Neural cell (in vitro differentiated cells): ENCODE results near the gene SLC6A15. TPM values are rescaled to one million over a fixed set of nuclear protein-coding genes. Genes with fewer than 3 reads are reported as not detected.

Experiments
- H2AFZ ChIP-seq: fragments of 200-600, 300-800 bp; sonication (generic), shearing (Covaris generic); 2 replicates; pipeline ENCODE4 v1.6.0; 2014; ENCODE audit warnings: low read depth, mild to moderate bottlenecking, antibody characterized with exemption, low read length, moderate library complexity
- H3F3A ChIP-seq: fragments of 200-600 bp; shearing (Covaris generic); 2 replicates; pipeline ENCODE4 v1.6.1; 2016; ENCODE audit warnings: mild to moderate bottlenecking, moderate library complexity, mixed read lengths, antibody characterized with exemption, low read length; ENCODE audit not compliant: insufficient read depth, poor library complexity, severe bottlenecking
- H3K27ac ChIP-seq: fragments of 200-600, 300-800 bp; sonication (generic), shearing (Covaris generic); 2 replicates; pipeline ENCODE4 v1.5.1; 2014; ENCODE audit warnings: mild to moderate bottlenecking, low read length, moderate library complexity
- H3K27me3 ChIP-seq: fragments of 300-800, 200-600 bp; sonication (generic), shearing (Covaris generic); 2 replicates; pipeline ENCODE4 v1.6.0; 2014; ENCODE audit warnings: mild to moderate bottlenecking, low read depth, low read length, moderate library complexity; ENCODE audit not compliant: insufficient read depth
- H3K36me3 ChIP-seq: fragments of 300-800, 200-600 bp; sonication (generic), shearing (Covaris generic); 2 replicates; pipeline ENCODE4 v1.5.1; 2014; ENCODE audit warnings: mild to moderate bottlenecking, antibody characterized with exemption, low read length, moderate library complexity; ENCODE audit not compliant: insufficient read depth
- H3K4me2 ChIP-seq: fragments of 300-800, 200-600 bp; sonication (generic), shearing (Covaris generic); 2 replicates; pipeline ENCODE4 v1.6.0; 2014; ENCODE audit warnings: mild to moderate bottlenecking, low read length
- H3K4me3 ChIP-seq: fragments of 300-800, 200-600 bp; sonication (generic), shearing (Covaris generic); 2 replicates; pipeline ENCODE4 v1.5.1; 2014; ENCODE audit warnings: mild to moderate bottlenecking, low read length, moderate library complexity
- H3K79me2 ChIP-seq: fragments of 200-600 bp; shearing (Covaris generic); replicated peaks from 2 replicates; pipeline ENCODE4 v1.6.0; 2014; ENCODE audit warnings: mild to moderate bottlenecking, low read length, moderate library complexity; ENCODE audit not compliant: insufficient read depth
- H3K9ac ChIP-seq: fragments of 300-800, 200-600 bp; sonication (generic), shearing (Covaris generic); 2 replicates; pipeline ENCODE4 v1.6.1; 2016; ENCODE audit warnings: mild to moderate bottlenecking, low read length, mixed read lengths
- H3K9me2 ChIP-seq: fragments of 200-600 bp; shearing (Covaris generic); 2 replicates; pipeline ENCODE4 v1.6.1; 2016; ENCODE audit warnings: mild to moderate bottlenecking, low read length, mixed read lengths; ENCODE audit not compliant: insufficient read depth
- H3K9me3 ChIP-seq: fragments of 200-600, 300-800 bp; sonication (generic), shearing (Covaris generic); 2 replicates; pipeline ENCODE4 v1.6.1; 2016; ENCODE audit warnings: mild to moderate bottlenecking, mixed run types, low read length, moderate library complexity, mixed read lengths
- H4K20me1 ChIP-seq: fragments of 200-600 bp; shearing (Covaris generic); 2 replicates; pipeline ENCODE4 v1.6.1; 2016; ENCODE audit warnings: mild to moderate bottlenecking, mixed run types; ENCODE audit not compliant: insufficient read depth
- CTCF ChIP-seq: fragments of 450-650 bp; IDR thresholded peaks from 2 replicates; pipeline ENCODE4 v1.5.1; 2014; ENCODE audit warnings: antibody characterized with exemption, mild to moderate bottlenecking, moderate library complexity; ENCODE audit not compliant: poor library complexity, severe bottlenecking
- EP300 ChIP-seq: fragments of 450-650 bp; conservative IDR thresholded peaks from 2 replicates; pipeline ENCODE4 v1.6.1; 2014; ENCODE audit warnings: antibody characterized with exemption, mild to moderate bottlenecking, moderate library complexity; ENCODE audit not compliant: poor library complexity, severe bottlenecking
- EZH2 ChIP-seq: fragments of 200-600, 300-800 bp; shearing (Covaris generic), sonication (generic); IDR thresholded peaks from 2 replicates; pipeline ENCODE4 v1.6.1; 2014; ENCODE audit warnings: antibody characterized with exemption, low read length, borderline replicate concordance, mild to moderate bottlenecking; ENCODE audit not compliant: insufficient read depth, poor library complexity, severe bottlenecking
- MXI1 ChIP-seq: fragments of 450-650 bp; conservative IDR thresholded peaks from 2 replicates; pipeline ENCODE4 v1.6.1; 2014; ENCODE audit warnings: antibody characterized with exemption, mild to moderate bottlenecking; ENCODE audit not compliant: poor library complexity, severe bottlenecking
- POLR2AphosphoS5 ChIP-seq: IDR thresholded peaks from 2 replicates; pipeline ENCODE4 v1.6.1; 2012
- RAD21 ChIP-seq: fragments of 450-650 bp; conservative IDR thresholded peaks from 2 replicates; pipeline ENCODE4 v1.6.1; 2014; ENCODE audit warnings: antibody characterized with exemption, mild to moderate bottlenecking, moderate library complexity
- REST ChIP-seq: IDR thresholded peaks from 2 replicates; pipeline ENCODE4 v1.6.1; 2012; ENCODE audit warnings: borderline replicate concordance
- SMC3 ChIP-seq: fragments of 450-650 bp; conservative IDR thresholded peaks from 2 replicates; pipeline ENCODE4 v1.6.1; 2014; ENCODE audit warnings: antibody characterized with exemption, mild to moderate bottlenecking, moderate library complexity; ENCODE audit not compliant: poor library complexity
- TAF1 ChIP-seq: IDR thresholded peaks from 2 replicates; pipeline ENCODE4 v1.6.1; 2012; ENCODE audit warnings: low read depth
- polyA plus RNA-seq: library from polyadenylated mRNA; depleted of rRNA; stranded (reverse); fragments of >200 nt; gene quantifications from 2 replicates; pipeline ENCODE4 v1.2.3, GENCODE V29; 2014

SLC6A15 gene
- polyA plus RNA-seq, 1 donor from 2014 or later = 11.4 TPM

- H3K79me2 ChIP-seq = no peaks in the 10 kb centered on the region
Measured at GRCh38 chr12:84920331-84920730, 7.7 kb upstream of the SLC6A15 start.

GRCh38 chr12:84919271-84919670, 6.7 kb upstream of the SLC6A15 start:
- Histone ChIP-seq H3K9me2 (no peaks in the 10 kb centered on the region), H3F3A (no peaks in the 10 kb centered on the region), H3K27ac (no peak overlapping the region), H3K9ac (no peak overlapping the region), H3K9me3 (no peaks in the 10 kb centered on the region), H3K4me2 (no peak overlapping the region), H3K79me2 (no peaks in the 10 kb centered on the region), H3K4me3 (no peak overlapping the region), H2AFZ (no peak overlapping the region), H3K36me3 (no peaks in the 10 kb centered on the region), H3K27me3 (no peaks in the 10 kb centered on the region), H4K20me1 (no peaks in the 10 kb centered on the region)
- no peak for TF ChIP-seq POLR2AphosphoS5
- no peak for TF ChIP-seq CTCF
- TF ChIP-seq EP300 = no peak
- TF ChIP-seq EZH2 = no peak
- no peak for TF ChIP-seq RAD21
- no peak for TF ChIP-seq MXI1

More at GRCh38 chr12:84920331-84920730, 7.7 kb upstream of the SLC6A15 start:
- Histone ChIP-seq H3K4me3 (no peak overlapping the region), H3K27me3 (no peaks in the 10 kb centered on the region), H3K4me2 (no peak overlapping the region), H3K27ac (no peak overlapping the region), H4K20me1 (no peaks in the 10 kb centered on the region), H2AFZ (no peak overlapping the region), H3F3A (no peaks in the 10 kb centered on the region), H3K9me2 (no peaks in the 10 kb centered on the region), H3K36me3 (no peaks in the 10 kb centered on the region), H3K9me3 (no peaks in the 10 kb centered on the region), H3K9ac (no peak overlapping the region)
- TF ChIP-seq POLR2AphosphoS5 = no peak
- TF ChIP-seq EP300 = no peak
- TF ChIP-seq CTCF = no peak
- TF ChIP-seq SMC3 = no peak
- no peak for TF ChIP-seq MXI1
- no peak for TF ChIP-seq TAF1
- no peak for TF ChIP-seq REST
- TF ChIP-seq EZH2 = no peak
- no peak for TF ChIP-seq RAD21
